Measurements from ENCODE around the gene HLA-A. TPM values are rescaled to one million over a fixed set of nuclear protein-coding genes. Genes with fewer than 3 reads are reported as not detected.

Gene HLA-A
- total RNA-seq, 1 experiment from 2014 or later: 2,135 TPM

- DNase-seq (ENCODE audit: low read depth): no peak
Observed at GRCh38 chr6:29935273-29935955, 6.9 kb upstream of the HLA-A start.

GRCh38 chr6:29938746-29939508, 3.4 kb upstream of the HLA-A start:
- DNase-seq (ENCODE audit: low read depth): no peak

DNA sequence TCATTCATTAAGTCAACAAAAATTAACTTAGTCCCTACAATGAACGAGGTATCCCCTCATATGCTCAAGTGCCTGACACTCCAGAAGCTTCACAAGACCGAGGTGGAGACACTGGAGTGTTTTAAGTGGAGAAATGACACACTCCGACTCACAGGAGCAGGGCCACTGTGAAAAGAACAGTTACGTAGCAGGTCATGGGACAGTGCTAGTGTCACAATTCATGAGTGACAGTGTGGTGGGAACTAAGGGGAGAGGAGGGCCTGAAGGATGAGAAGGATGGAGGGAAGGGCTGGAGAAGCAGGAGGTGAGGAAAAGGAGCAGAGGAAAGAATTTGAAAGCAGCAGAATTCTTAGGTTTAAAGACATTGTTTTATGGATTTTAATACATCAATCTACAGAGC, 1.3 kb upstream of the HLA-A start:
- peak; percentile 62 for DNase-seq (ENCODE audit: low read depth)

- peak; percentile 39 for DNase-seq (ENCODE audit: low read depth)
Observed at GRCh38 chr6:29941471-29941870, 861 bp upstream of the HLA-A start.

GRCh38 chr6:29941916-29942274, 437 bp upstream of the HLA-A start:
- DNase-seq (ENCODE audit: low read depth): no peak

DNA sequence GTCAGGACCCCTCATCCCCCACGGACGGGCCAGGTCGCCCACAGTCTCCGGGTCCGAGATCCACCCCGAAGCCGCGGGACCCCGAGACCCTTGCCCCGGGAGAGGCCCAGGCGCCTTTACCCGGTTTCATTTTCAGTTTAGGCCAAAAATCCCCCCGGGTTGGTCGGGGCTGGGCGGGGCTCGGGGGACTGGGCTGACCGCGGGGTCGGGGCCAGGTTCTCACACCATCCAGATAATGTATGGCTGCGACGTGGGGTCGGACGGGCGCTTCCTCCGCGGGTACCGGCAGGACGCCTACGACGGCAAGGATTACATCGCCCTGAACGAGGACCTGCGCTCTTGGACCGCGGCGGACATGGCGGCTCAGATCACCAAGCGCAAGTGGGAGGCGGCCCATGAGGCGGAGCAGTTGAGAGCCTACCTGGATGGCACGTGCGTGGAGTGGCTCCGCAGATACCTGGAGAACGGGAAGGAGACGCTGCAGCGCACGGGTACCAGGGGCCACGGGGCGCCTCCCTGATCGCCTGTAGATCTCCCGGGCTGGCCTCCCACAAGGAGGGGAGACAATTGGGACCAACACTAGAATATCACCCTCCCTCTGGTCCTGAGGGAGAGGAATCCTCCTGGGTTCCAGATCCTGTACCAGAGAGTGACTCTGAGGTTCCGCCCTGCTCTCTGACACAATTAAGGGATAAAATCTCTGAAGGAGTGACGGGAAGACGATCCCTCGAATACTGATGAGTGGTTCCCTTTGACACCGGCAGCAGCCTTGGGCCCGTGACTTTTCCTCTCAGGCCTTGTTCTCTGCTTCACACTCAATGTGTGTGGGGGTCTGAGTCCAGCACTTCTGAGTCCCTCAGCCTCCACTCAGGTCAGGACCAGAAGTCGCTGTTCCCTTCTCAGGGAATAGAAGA, 978 bp downstream of the HLA-A start:
- DNase-seq (ENCODE audit: low read depth): no peak

DNA sequence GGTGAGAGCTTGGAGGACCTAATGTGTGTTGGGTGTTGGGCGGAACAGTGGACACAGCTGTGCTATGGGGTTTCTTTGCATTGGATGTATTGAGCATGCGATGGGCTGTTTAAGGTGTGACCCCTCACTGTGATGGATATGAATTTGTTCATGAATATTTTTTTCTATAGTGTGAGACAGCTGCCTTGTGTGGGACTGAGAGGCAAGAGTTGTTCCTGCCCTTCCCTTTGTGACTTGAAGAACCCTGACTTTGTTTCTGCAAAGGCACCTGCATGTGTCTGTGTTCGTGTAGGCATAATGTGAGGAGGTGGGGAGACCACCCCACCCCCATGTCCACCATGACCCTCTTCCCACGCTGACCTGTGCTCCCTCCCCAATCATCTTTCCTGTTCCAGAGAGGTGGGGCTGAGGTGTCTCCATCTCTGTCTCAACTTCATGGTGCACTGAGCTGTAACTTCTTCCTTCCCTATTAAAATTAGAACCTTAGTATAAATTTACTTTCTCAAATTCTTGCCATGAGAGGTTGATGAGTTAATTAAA, 3.0 kb downstream of the HLA-A start:
- no peak for DNase-seq (ENCODE audit: low read depth)

DNA sequence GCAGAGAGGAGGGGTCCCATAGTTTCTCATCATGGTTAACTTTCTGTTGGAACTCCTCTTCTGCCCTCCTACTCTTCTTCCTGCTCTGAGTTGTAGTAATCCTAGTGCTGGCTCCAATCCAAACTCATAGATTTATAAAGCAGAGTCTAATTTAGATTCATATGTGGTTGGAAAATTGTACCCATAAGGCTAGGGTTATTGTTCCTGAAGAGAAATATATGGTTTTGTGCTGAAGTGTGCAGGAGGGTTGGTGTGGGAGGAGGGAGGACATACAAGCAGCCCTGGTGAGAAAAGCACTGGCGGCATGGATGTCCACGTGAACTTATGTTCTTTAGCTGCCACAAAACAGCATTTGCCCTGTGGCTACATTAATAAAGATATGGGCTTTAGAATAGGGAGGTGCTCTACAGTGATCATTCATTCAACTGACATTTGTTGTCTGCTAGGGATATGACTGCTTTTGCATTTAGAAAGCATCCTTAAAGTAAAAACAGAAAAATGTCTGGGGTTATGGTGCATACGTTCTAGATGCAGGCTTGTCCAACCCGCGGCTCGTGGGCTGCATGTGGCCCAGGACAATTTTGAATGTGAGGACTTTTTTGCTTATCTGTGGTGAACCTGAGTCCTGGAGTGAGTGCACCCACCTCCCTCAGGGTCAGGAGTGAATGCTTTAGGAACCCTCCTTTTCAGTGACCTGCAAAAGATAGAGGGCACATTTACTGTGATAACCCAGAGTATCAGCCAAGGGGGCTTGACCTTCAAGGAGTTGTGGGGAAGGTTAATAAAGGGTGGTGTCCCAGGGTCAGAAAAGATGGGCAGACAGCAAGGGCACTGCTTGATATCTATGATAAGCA, 4.1 kb downstream of the HLA-A start:
- peak; percentile 42 for DNase-seq (ENCODE audit: low read depth)

DNA sequence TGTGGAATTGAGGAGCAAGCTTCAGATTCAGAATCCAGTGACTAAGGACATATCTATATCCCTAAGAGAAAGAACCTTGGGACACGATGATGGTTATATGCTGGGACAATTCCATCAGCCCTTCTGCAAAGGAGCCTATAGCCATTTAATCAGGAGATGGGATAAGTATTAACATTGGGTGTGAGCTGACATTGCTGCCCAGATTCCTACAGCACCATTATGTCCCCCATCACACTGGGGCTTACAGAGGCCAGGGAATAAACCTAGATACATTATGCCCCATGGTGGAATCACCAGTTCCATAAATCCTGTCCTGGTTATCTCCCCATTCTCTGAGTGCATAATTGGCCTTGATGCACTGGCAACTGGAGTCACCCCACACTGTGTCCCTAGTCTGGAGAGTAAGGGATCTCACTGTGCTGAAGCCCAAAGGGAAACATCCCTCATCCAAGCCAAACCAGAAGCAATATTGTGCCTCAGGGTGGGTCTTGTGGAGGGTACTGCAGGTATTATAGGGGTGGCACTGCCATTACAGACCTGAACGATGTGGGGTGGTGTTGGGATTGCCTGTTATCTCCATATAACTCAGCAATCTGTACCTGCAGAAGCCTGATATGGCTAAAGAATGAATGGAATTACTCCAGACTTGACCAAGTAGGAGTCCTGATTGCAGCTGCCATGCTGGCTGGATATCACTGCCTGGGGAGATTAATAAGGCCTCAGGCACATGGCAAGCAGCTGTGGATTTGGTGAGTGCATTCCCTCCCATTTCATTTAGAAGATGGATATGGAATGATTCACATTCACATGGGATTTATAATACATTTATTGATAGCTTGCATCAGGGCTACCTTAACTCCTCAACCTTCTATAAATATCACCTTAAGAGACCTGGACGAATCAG, 5.0 kb downstream of the HLA-A start:
- peak; percentile 44 for DNase-seq (ENCODE audit: low read depth)

DNA sequence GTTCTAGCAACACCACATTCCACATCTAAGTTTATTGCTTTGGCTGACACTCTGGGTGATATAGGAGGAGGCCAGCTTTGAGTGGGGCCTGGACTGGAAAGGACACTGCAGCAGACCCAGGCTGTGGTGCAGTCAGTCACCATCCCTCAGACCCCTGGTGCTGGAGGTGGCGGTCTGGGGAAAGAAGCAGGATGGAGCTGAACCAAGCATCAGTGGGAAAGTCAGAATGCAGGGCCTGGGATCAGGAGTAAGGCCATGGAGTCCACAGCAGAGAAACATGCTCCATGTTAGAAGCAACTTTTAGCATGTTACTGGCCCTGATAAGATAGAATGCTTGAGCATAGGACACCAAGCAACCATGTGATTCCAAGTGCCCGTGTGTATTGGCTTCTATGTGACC, 5.9 kb downstream of the HLA-A start:
- DNase-seq (ENCODE audit: low read depth): no peak

- DNase-seq (ENCODE audit: low read depth): no peak
Observed at GRCh38 chr6:29949934-29950333, 7.6 kb downstream of the HLA-A start.

DNA sequence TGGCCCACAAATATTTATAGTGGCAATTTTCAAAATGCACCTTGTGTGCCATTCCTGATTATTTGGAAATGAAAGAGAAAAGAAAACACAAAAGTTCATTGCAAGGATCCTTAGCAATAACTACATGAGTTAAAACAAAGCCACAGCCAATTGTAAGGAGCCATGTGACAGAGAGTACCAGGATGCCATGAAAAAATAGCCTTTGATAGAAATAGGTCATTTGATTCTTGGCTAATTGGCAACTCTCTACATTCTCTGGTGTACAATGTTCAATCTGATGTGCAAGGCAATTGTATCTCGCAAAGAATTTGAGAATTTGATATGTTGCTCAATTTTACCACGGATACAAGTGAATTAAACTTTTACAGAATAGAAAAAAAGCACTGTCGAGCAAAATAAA, 9.6 kb downstream of the HLA-A start:
- DNase-seq (ENCODE audit: low read depth): no peak

DNA sequence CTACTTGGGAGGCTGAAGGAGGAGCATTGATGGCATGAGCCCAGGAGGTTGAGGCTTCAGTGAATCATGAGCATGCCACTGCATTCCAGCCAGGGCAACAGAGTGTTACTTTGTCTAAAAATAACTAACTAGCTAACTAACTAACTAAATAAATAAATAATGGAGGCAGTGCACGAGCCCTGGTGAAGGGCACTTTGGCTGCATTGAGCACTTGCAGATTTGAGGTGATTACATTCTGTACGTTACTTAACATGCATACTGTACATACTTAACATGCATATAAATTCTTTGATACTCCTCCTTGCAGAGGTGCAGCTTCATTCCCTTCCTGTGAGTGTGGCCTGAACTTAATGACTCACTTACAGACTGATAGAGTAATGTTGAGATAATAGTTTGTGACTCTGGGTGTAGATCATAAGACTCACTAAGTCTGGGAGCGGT, 10.7 kb downstream of the HLA-A start:
- DNase-seq (ENCODE audit: low read depth): peak; percentile 92

DNA sequence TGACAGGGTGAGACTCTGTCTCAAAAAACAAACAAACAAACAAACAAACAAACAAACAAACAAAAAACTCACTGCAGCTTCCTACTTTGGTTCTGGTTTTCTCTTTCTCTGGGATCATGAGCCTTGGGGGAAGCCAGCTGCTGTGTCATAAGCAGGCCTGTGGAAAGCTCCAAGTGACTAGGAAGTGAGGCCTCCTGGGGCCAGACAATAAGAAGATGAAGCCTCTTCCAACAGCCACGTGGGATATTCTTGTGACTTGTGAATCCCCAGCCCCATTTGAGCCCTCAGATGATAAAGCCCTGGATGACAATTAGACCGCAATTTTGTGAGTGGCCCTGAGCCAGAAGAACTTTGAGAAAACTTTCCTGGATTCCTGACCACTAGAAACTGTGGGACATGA, 11.4 kb downstream of the HLA-A start:
- DNase-seq (ENCODE audit: low read depth): peak; percentile 62

- no peak for DNase-seq (ENCODE audit: low read depth)
Observed at GRCh38 chr6:29954272-29954671, 11.9 kb downstream of the HLA-A start.

DNA sequence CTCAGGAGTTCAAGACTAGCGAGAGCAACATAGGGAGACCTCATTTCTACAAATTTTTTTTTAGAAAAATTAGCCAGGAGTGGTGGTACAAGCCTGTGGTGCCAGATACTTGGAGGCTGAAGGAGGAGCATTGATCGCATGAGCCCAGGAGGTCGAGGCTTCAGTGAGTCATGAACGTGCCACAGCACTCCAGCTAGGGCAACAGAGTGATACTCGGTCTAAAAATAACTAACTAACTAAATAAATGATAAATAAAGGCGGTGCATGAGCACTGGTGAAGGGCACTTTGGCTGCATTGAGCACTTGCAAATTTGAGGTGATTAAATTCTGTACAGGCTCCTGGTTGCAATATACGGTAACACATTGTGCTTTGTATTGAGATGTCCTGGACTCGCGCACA, 13.5 kb downstream of the HLA-A start:
- peak; percentile 61 for DNase-seq (ENCODE audit: low read depth)

DNA sequence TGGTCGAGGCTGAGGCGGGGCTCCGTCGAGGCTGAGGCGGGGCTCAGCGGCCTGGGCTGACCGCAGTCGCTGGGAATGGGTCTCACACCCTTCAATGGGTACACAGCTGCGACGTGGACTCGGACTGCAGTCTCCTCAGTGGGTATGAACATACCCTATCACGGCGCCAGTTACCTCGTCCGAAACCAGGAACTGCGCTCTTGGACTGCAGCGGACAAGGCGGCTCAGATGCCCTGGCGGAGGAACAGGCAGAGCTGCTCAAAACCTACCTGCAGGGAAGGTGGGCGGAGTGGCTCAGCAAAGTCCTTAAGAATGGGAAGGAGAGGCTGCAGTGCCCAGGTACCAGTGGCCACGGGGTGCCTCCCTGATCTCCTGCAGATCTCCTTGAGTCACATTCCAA, 14.2 kb downstream of the HLA-A start:
- no peak for DNase-seq (ENCODE audit: low read depth)

- no peak for DNase-seq (ENCODE audit: low read depth)
Observed at GRCh38 chr6:29958046-29958445, 15.7 kb downstream of the HLA-A start.

DNA sequence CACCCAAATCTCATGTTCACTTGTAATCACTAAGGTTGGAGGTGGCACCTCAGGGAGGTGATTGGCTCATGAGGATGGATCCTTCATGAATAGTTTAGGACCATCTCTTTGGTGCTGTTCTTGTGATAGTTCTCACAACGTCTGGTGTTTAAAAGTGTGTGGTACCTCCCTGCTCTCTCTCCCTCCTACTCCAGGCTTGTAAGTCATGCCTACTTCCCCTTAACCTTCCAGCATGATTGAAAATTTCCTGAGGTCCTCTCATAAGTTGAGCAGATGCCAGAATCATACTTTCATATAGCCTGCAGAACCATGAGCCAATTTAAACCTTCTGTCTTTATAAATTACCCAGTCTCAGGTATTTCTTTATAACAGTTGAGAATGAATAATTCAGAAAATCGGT, 16.6 kb downstream of the HLA-A start:
- no peak for DNase-seq (ENCODE audit: low read depth)

DNA sequence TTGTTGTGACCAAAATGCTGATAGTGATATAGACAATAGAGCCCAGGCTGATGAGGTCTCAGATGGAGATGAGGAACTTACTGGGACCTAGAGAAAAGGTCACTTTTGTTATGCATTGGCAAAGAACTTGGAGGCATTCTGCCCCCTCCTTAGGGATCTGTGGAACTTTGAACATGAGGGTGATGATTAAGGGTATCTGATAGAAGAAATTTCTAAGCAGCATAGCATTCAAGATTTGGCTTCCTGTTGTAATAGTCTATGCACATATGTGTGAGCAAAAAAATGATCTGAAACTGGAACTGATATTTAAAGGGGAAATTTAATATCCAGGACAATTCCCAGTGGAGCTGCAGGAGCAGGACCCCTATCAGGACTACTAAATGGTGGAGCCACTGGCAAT, 17.1 kb downstream of the HLA-A start:
- no peak for DNase-seq (ENCODE audit: low read depth)

Measured in M059J (cell line).